MG63 (cell line): ENCODE measurements around the gene KRTAP3-2. TPM values are rescaled to one million over a fixed set of nuclear protein-coding genes. Genes with fewer than 3 reads are reported as not detected.
A peak's percentile ranks its signal among the peaks of the same experiment; 100 is the strongest.

Experiments used
- DNase-seq: peaks from one replicate; pipeline ENCODE4 v3.0.0-alpha.2; 2020
- H3K27me3 ChIP-seq: fragments of 250-450 bp; sonication (Bioruptor Pico); 2 replicates; pipeline ENCODE4 v1.5.1; 2020; ENCODE audit warnings: mild to moderate bottlenecking, moderate library complexity
- H3K36me3 ChIP-seq: fragments of 250-450 bp; sonication (Bioruptor Pico); 2 replicates; pipeline ENCODE4 v1.5.1; 2020; ENCODE audit warnings: mild to moderate bottlenecking, moderate library complexity
- H3K4me3 ChIP-seq: fragments of 250-450 bp; sonication (Bioruptor Pico); 2 replicates; pipeline ENCODE4 v1.5.1; 2020; ENCODE audit warnings: mild to moderate bottlenecking, moderate library complexity
- H3K9me3 ChIP-seq: fragments of 250-450 bp; sonication (Bioruptor Pico); 2 replicates; pipeline ENCODE4 v1.5.1; 2020; ENCODE audit warnings: mild to moderate bottlenecking, moderate library complexity
- total RNA-seq: library from RNA; depleted of rRNA; stranded (reverse); fragments of >200 nt; shearing (Covaris generic); gene quantifications from 2 replicates; pipeline ENCODE4 v1.2.3, GENCODE V29; 2014; ENCODE audit warnings: low replicate concordance

Gene KRTAP3-2
- total RNA-seq, 1 experiment from 2014 or later = not detected

- Histone ChIP-seq H3K9me3 (no peaks in the 10 kb centered on the region; the same call in 1 of the 2 replicates), H3K4me3 (no peak overlapping the region), H3K36me3 (no peaks in the 10 kb centered on the region), H3K27me3 (no peaks in the 10 kb centered on the region)
- no peak for DNase-seq
Observed at GRCh38 chr17:41015454-41015853, 15.7 kb upstream of the KRTAP3-2 start.

- H3K27me3 ChIP-seq = no peaks in the 10 kb centered on the region
- H3K4me3 ChIP-seq = no peak overlapping the region
- DNase-seq = peak; percentile 47
- no peaks in the 10 kb centered on the region; the same call in 1 of the 2 replicates for H3K9me3 ChIP-seq
- no peaks in the 10 kb centered on the region for H3K36me3 ChIP-seq
Observed at GRCh38 chr17:41013606-41014005, 13.9 kb upstream of the KRTAP3-2 start.

GRCh38 chr17:41013181-41013580 lies 13.5 kb upstream of the KRTAP3-2 start:
- Histone ChIP-seq H3K36me3 (no peaks in the 10 kb centered on the region), H3K9me3 (no peaks in the 10 kb centered on the region; the same call in 1 of the 2 replicates), H3K4me3 (no peak overlapping the region), H3K27me3 (no peaks in the 10 kb centered on the region)
- DNase-seq = no peak

GRCh38 chr17:41012326-41013120 lies 12.8 kb upstream of the KRTAP3-2 start:
- Histone ChIP-seq H3K4me3 (no peak overlapping the region), H3K9me3 (no peaks in the 10 kb centered on the region; the same call in 1 of the 2 replicates), H3K36me3 (no peaks in the 10 kb centered on the region), H3K27me3 (no peaks in the 10 kb centered on the region)
- no peak for DNase-seq

DNA sequence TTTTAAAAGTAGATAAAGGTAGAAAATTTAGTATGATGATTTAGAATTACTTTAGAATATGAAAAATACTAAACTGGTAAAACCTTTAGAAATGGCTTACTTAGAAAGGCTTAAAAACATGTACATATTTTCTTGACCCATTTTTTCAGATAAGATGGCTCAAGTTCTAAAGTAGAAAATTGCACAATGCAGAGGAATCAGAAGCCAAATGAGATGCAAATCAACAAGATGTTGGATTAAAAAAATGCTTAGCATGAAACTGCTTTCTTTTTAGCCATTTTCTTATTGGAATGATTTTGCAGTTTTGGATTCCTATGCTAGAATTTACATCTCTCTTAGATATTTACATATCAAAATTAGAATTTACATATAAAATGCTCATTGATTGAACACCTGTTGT lies 10.7 kb upstream of the KRTAP3-2 start:
- no peak for DNase-seq
- H3K9me3 ChIP-seq = no peaks in the 10 kb centered on the region; the same call in 1 of the 2 replicates
- H3K27me3 ChIP-seq = no peaks in the 10 kb centered on the region
- H3K36me3 ChIP-seq = no peaks in the 10 kb centered on the region
- no peak overlapping the region for H3K4me3 ChIP-seq

DNA sequence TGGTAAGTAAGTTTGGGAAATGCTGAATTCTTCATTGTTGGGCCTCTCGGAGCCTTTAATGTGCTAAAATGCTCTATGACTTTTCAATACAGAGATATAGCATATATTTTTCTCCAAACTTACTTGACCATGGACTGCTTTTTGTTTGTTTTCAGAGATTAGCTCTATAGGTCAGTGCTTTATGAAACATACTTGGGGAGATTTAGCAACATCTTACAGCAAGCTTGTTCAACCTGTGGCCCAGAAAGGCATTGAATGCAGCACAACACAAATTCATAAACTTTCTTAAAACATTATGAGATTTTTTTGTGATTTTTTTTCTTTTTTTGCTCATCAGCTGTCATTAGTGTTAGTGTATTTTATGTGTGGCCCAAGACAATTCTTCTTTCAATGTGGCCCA lies 10.2 kb upstream of the KRTAP3-2 start:
- no peak overlapping the region for H3K4me3 ChIP-seq
- H3K9me3 ChIP-seq = no peaks in the 10 kb centered on the region; the same call in 1 of the 2 replicates
- H3K36me3 ChIP-seq = no peaks in the 10 kb centered on the region

GRCh38 chr17:41009301-41009760 lies 9.6 kb upstream of the KRTAP3-2 start:
- H3K27me3 ChIP-seq = no peaks in the 10 kb centered on the region
- H3K4me3 ChIP-seq = no peak overlapping the region
- DNase-seq = no peak
- no peaks in the 10 kb centered on the region for H3K36me3 ChIP-seq
- no peaks in the 10 kb centered on the region for H3K9me3 ChIP-seq

More for the DNA sequence above, 10.2 kb upstream of the KRTAP3-2 start:
- H3K27me3 ChIP-seq = no peaks in the 10 kb centered on the region
- DNase-seq = no peak

- Histone ChIP-seq H3K27me3 (no peaks in the 10 kb centered on the region), H3K36me3 (no peaks in the 10 kb centered on the region), H3K9me3 (no peaks in the 10 kb centered on the region), H3K4me3 (no peak within 1 kb of the TSS)
- no peak for DNase-seq
Observed at GRCh38 chr17:41008811-41009210, 9.1 kb upstream of the KRTAP3-2 start, which contains the start of gene KRTAP3-1. Gene KRTAP3-1, minus strand, starts transcription at chr17:41009128. Its CDS starts 54 bp downstream, at chr17:41009074.

GRCh38 chr17:41004397-41004796 lies 4.7 kb upstream of the KRTAP3-2 start:
- Histone ChIP-seq H3K27me3 (no peaks in the 10 kb centered on the region), H3K36me3 (no peaks in the 10 kb centered on the region), H3K9me3 (no peaks in the 10 kb centered on the region), H3K4me3 (no peak overlapping the region)
- DNase-seq = no peak

DNA sequence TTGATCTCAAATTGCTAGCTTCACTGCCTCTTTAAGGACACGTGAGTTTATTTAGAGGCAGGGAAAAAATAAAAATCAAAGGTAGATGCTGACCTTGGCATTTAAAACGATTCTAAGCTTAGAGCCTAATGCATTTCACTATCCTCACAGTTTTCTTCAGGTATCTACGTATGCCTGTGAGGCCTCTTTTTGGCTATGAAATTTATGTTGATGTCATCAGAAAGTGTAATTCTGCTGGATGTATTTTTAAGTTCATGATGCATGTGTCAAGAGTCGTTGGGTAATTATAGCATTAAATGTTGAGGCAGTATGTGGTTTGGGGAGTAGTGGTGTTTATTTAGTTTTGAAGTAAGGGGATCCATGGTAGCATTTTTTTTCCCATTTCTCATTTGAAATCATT lies 4.2 kb upstream of the KRTAP3-2 start:
- H3K9me3 ChIP-seq = no peaks in the 10 kb centered on the region
- no peak for DNase-seq

GRCh38 chr17:41002814-41003213 lies 3.1 kb upstream of the KRTAP3-2 start:
- Histone ChIP-seq H3K9me3 (no peaks in the 10 kb centered on the region), H3K27me3 (no peaks in the 10 kb centered on the region), H3K36me3 (no peaks in the 10 kb centered on the region), H3K4me3 (no peak overlapping the region)
- no peak for DNase-seq

More for the DNA sequence above, 4.2 kb upstream of the KRTAP3-2 start:
- no peak overlapping the region for H3K4me3 ChIP-seq
- H3K36me3 ChIP-seq = no peaks in the 10 kb centered on the region
- H3K27me3 ChIP-seq = no peaks in the 10 kb centered on the region

DNA sequence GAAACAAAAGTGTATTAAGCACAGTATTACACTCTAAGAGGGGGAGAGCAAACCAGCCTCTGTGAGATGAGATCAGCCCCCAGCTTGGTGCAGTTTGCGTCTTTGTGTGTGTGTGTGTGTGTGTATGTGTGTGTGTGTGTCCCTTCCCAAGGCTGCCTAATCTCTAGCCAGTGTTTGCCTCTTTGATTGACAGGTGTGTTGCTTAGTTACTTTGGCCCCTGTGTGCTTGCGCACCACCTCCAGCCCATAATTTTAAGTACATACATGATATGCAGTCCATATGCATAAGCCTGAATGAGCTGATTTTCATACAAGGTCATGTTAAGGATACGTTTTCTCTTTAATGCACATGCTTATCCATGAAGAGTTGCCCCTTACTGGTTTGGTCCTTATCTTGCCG lies 2.1 kb upstream of the KRTAP3-2 start:
- no peaks in the 10 kb centered on the region for H3K27me3 ChIP-seq
- no peaks in the 10 kb centered on the region for H3K36me3 ChIP-seq
- H3K9me3 ChIP-seq = no peaks in the 10 kb centered on the region
- no peak overlapping the region for H3K4me3 ChIP-seq
- no peak for DNase-seq

GRCh38 chr17:40997361-40997760 lies 2.3 kb downstream of the KRTAP3-2 start:
- H3K4me3 ChIP-seq = no peak overlapping the region
- no peaks in the 10 kb centered on the region for H3K27me3 ChIP-seq
- no peaks in the 10 kb centered on the region for H3K9me3 ChIP-seq
- H3K36me3 ChIP-seq = no peaks in the 10 kb centered on the region
- DNase-seq = no peak

GRCh38 chr17:40996829-40997228 lies 2.9 kb downstream of the KRTAP3-2 start:
- Histone ChIP-seq H3K4me3 (no peak overlapping the region), H3K36me3 (no peaks in the 10 kb centered on the region), H3K9me3 (no peaks in the 10 kb centered on the region), H3K27me3 (no peaks in the 10 kb centered on the region)
- no peak for DNase-seq

DNA sequence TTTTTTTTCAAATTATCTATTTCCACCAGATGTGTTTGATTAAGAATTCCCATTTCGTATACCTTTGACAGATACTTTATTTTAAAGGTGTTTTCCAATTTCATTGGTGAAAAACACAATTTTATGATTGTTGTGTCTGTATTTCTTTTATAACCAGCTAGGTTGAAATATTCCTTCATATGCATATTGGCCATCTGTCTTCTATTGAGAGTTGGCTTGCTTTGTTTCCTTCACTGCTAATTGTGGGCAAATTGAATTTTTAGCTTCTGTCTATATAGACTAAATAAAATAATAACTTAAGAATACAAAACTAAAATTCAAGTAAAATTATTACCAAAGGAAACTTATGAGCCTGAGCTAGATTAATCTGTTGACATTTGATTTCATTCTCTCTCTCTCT lies 4.6 kb downstream of the KRTAP3-2 start:
- Histone ChIP-seq H3K27me3 (no peaks in the 10 kb centered on the region), H3K4me3 (no peak overlapping the region), H3K9me3 (no peaks in the 10 kb centered on the region; the same call in 1 of the 2 replicates), H3K36me3 (no peaks in the 10 kb centered on the region)
- DNase-seq = no peak

DNA sequence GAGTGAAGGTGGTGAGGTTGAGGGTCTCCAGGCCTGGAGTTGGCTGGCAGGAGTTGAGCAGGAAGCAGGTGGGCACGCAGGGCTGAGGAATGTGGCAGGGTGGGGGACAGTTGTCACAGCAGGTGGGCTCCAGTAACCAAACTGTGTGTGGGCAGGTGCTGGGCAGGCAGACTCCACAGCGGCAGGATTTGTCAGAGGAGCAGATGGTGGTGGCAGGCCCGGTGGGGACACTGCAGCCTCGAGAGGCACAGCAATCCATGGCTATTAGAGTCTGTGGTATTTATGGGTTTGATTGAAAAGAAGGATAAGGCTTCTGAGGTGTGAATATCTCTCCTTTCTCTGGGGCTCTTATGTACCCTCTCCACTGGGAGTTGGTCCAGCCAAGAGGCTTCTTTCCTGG lies 5.9 kb downstream of the KRTAP3-2 start, which contains the start of gene KRTAP3-3:
TSS of gene KRTAP3-3 (minus strand) at position 326 of the 400 bp plus-strand sequence. CDS start at position 259, 67 bp downstream.
- Histone ChIP-seq H3K4me3 (no peak within 1 kb of the TSS), H3K9me3 (no peaks in the 10 kb centered on the region; the same call in 1 of the 2 replicates), H3K27me3 (no peaks in the 10 kb centered on the region), H3K36me3 (no peaks in the 10 kb centered on the region)
- no peak for DNase-seq

- Histone ChIP-seq H3K9me3 (no peaks in the 10 kb centered on the region; the same call in 1 of the 2 replicates), H3K27me3 (no peaks in the 10 kb centered on the region), H3K4me3 (no peak overlapping the region), H3K36me3 (no peaks in the 10 kb centered on the region)
- DNase-seq = no peak
Observed at GRCh38 chr17:40993084-40993483, 6.6 kb downstream of the KRTAP3-2 start.

DNA sequence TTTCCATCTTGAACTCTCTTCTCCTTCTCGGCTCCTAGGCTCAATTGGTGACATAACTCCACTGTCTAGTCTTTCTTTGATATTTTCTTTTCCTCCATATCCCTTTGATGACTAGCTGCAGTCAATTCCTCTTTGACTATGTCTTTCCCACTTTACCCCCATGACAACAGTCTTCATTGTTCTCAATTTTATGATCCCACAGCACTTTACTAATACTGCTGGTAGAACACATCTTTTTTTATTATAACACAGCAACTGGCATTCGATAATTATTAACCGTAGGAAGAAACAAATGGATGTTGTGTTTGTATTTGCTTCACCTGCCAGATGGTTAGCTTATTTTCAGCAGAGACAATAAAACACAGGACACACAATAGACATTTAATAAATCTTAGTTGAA lies 7.0 kb downstream of the KRTAP3-2 start:
- DNase-seq = no peak
- Histone ChIP-seq H3K36me3 (no peaks in the 10 kb centered on the region), H3K4me3 (no peak overlapping the region), H3K9me3 (no peaks in the 10 kb centered on the region; the same call in 1 of the 2 replicates), H3K27me3 (no peaks in the 10 kb centered on the region)
